ENCODE data around the gene ZCCHC24.
"Not testable (repeated sequence)": the region's sequence is repeated elsewhere in the genome, so short reads cannot be mapped to it uniquely, and the experiment has no call there.

ZCCHC24 gene

GRCh38 chr10:79337783-79338469 lies 107.5 kb downstream of the ZCCHC24 start:
- not testable (repeated sequence) for H3K79me2 ChIP-seq (ENCODE audit: control insufficient read depth, insufficient read depth, low read length, unreplicated experiment); H3K4me1 ChIP-seq (ENCODE audit: control insufficient read depth, insufficient read depth, low read length, unreplicated experiment)

GRCh38 chr10:79336739-79337138 lies 108.7 kb downstream of the ZCCHC24 start:
- no peak overlapping the region for H3K4me3 ChIP-seq (ENCODE audit: low read depth, low read length)
- no peak overlapping the region for H3K27ac ChIP-seq (ENCODE audit: low read depth, low read length)
- H3K36me3 ChIP-seq (ENCODE audit: insufficient read depth, low read length): no peaks in the 10 kb centered on the region
- H2AFZ ChIP-seq (ENCODE audit: low read length, unreplicated experiment): no peak overlapping the region
- no peaks in the 10 kb centered on the region for H3K79me2 ChIP-seq (ENCODE audit: control insufficient read depth, insufficient read depth, low read length, unreplicated experiment)
- H3K27me3 ChIP-seq (ENCODE audit: insufficient read depth, low read length): no peaks in the 10 kb centered on the region
- H3K4me1 ChIP-seq (ENCODE audit: control insufficient read depth, insufficient read depth, low read length, unreplicated experiment): peaks cover 11% of the 10 kb centered on the region

More at GRCh38 chr10:79337783-79338469, 107.5 kb downstream of the ZCCHC24 start:
- H2AFZ ChIP-seq (ENCODE audit: low read length, unreplicated experiment); H3K4me3 ChIP-seq (ENCODE audit: low read depth, low read length); H3K36me3 ChIP-seq (ENCODE audit: insufficient read depth, low read length); H3K27ac ChIP-seq (ENCODE audit: low read depth, low read length); H3K27me3 ChIP-seq (ENCODE audit: insufficient read depth, low read length): not testable (repeated sequence)

- no peak overlapping the region for H2AFZ ChIP-seq (ENCODE audit: low read length, unreplicated experiment)
- no peak overlapping the region for H3K27ac ChIP-seq (ENCODE audit: low read depth, low read length)
- no peaks in the 10 kb centered on the region for H3K27me3 ChIP-seq (ENCODE audit: insufficient read depth, low read length)
- H3K79me2 ChIP-seq (ENCODE audit: control insufficient read depth, insufficient read depth, low read length, unreplicated experiment): no peaks in the 10 kb centered on the region
- no peak overlapping the region for H3K4me3 ChIP-seq (ENCODE audit: low read depth, low read length)
- no peaks in the 10 kb centered on the region for H3K36me3 ChIP-seq (ENCODE audit: insufficient read depth, low read length)
- H3K4me1 ChIP-seq (ENCODE audit: control insufficient read depth, insufficient read depth, low read length, unreplicated experiment): peaks cover 16% of the 10 kb centered on the region
Observed at GRCh38 chr10:79336276-79336675, 109.1 kb downstream of the ZCCHC24 start.

- H3K79me2 ChIP-seq (ENCODE audit: control insufficient read depth, insufficient read depth, low read length, unreplicated experiment): no peaks in the 10 kb centered on the region
- no peak overlapping the region for H3K4me3 ChIP-seq (ENCODE audit: low read depth, low read length)
- H2AFZ ChIP-seq (ENCODE audit: low read length, unreplicated experiment): no peak overlapping the region
- H3K36me3 ChIP-seq (ENCODE audit: insufficient read depth, low read length): no peaks in the 10 kb centered on the region
- no peak overlapping the region for H3K27ac ChIP-seq (ENCODE audit: low read depth, low read length)
- no peaks in the 10 kb centered on the region for H3K27me3 ChIP-seq (ENCODE audit: insufficient read depth, low read length)
- H3K4me1 ChIP-seq (ENCODE audit: control insufficient read depth, insufficient read depth, low read length, unreplicated experiment): peaks cover 19% of the 10 kb centered on the region
Observed at GRCh38 chr10:79335470-79336235, 109.8 kb downstream of the ZCCHC24 start.

GRCh38 chr10:79335094-79335469 lies 110.3 kb downstream of the ZCCHC24 start:
- Histone ChIP-seq H3K79me2 (ENCODE audit: control insufficient read depth, insufficient read depth, low read length, unreplicated experiment) (no peaks in the 10 kb centered on the region), H3K4me1 (ENCODE audit: control insufficient read depth, insufficient read depth, low read length, unreplicated experiment) (peaks cover 19% of the 10 kb centered on the region), H3K36me3 (ENCODE audit: insufficient read depth, low read length) (no peaks in the 10 kb centered on the region), H3K27me3 (ENCODE audit: insufficient read depth, low read length) (no peaks in the 10 kb centered on the region), H3K27ac (ENCODE audit: low read depth, low read length) (no peak overlapping the region), H3K4me3 (ENCODE audit: low read depth, low read length) (no peak overlapping the region), H2AFZ (ENCODE audit: low read length, unreplicated experiment) (no peak overlapping the region)

GRCh38 chr10:79334573-79334972 lies 110.9 kb downstream of the ZCCHC24 start:
- Histone ChIP-seq H3K4me3 (ENCODE audit: low read depth, low read length) (no peak overlapping the region), H2AFZ (ENCODE audit: low read length, unreplicated experiment) (no peak overlapping the region), H3K27me3 (ENCODE audit: insufficient read depth, low read length) (no peaks in the 10 kb centered on the region), H3K4me1 (ENCODE audit: control insufficient read depth, insufficient read depth, low read length, unreplicated experiment) (peaks cover 19% of the 10 kb centered on the region), H3K36me3 (ENCODE audit: insufficient read depth, low read length) (no peaks in the 10 kb centered on the region), H3K79me2 (ENCODE audit: control insufficient read depth, insufficient read depth, low read length, unreplicated experiment) (no peaks in the 10 kb centered on the region), H3K27ac (ENCODE audit: low read depth, low read length) (0 out of 2 replicates have a peak overlapping the region, but pooled peaks have one; percentile 81)

- H3K4me1 ChIP-seq (ENCODE audit: control insufficient read depth, insufficient read depth, low read length, unreplicated experiment): peaks cover 22% of the 10 kb centered on the region
- H3K27me3 ChIP-seq (ENCODE audit: insufficient read depth, low read length): no peaks in the 10 kb centered on the region
- no peaks in the 10 kb centered on the region for H3K79me2 ChIP-seq (ENCODE audit: control insufficient read depth, insufficient read depth, low read length, unreplicated experiment)
- peak overlapping the region; percentile 81 for H3K27ac ChIP-seq (ENCODE audit: low read depth, low read length)
- H3K36me3 ChIP-seq (ENCODE audit: insufficient read depth, low read length): no peaks in the 10 kb centered on the region
- H2AFZ ChIP-seq (ENCODE audit: low read length, unreplicated experiment): no peak overlapping the region
- H3K4me3 ChIP-seq (ENCODE audit: low read depth, low read length): no peak overlapping the region
Observed at GRCh38 chr10:79333513-79333912, 111.9 kb downstream of the ZCCHC24 start.

GRCh38 chr10:79332610-79333315 lies 112.7 kb downstream of the ZCCHC24 start:
- H3K36me3 ChIP-seq (ENCODE audit: insufficient read depth, low read length); H3K79me2 ChIP-seq (ENCODE audit: control insufficient read depth, insufficient read depth, low read length, unreplicated experiment); H3K27me3 ChIP-seq (ENCODE audit: insufficient read depth, low read length); H3K4me3 ChIP-seq (ENCODE audit: low read depth, low read length); H2AFZ ChIP-seq (ENCODE audit: low read length, unreplicated experiment): not testable (repeated sequence)
- H3K27ac ChIP-seq (ENCODE audit: low read depth, low read length): peak overlapping the region; percentile 81
- peaks cover 22% of the 10 kb centered on the region for H3K4me1 ChIP-seq (ENCODE audit: control insufficient read depth, insufficient read depth, low read length, unreplicated experiment)
